Heart left ventricle (tissue), 16 donors: ENCODE results near the gene HDAC5. TPM values are rescaled to one million over a fixed set of nuclear protein-coding genes. Genes with fewer than 3 reads are reported as not detected.

Experiments used
- ATAC-seq, 4 donors: fragments of 200-7000 bp; cut with Tn5 transposase; one replicate each; pipeline ENCODE4 v1.9.1; 2020 to 2022; ENCODE audit warnings: moderate library complexity in 4 of 4, mild to moderate bottlenecking in 3 of 4, moderate number of reproducible peaks in 1 of 4
- DNase-seq, 5 donors: peaks; one replicate each; pipeline ENCODE4 v3.0.0-alpha.2; 2020
- H3K27ac ChIP-seq, 12 donors: fragments of 200-600 bp; sonication (generic) in 4 of 12; one replicate each; pipeline versions ENCODE4 v1.5.0 to v1.8.0; 2016 to 2022; ENCODE audit warnings: mild to moderate bottlenecking in 2 of 12
- H3K27me3 ChIP-seq, 9 donors: fragments of 200-600 bp; sonication (generic) in 2 of 9; one replicate each; pipeline versions ENCODE4 v1.5.1 to v1.8.0; 2016 to 2022; ENCODE audit warnings: mild to moderate bottlenecking in 3 of 9
- H3K36me3 ChIP-seq, 9 donors: fragments of 200-600 bp; sonication (generic) in 2 of 9; one replicate each; pipeline versions ENCODE4 v1.5.0 to v1.8.0; 2018 to 2022; ENCODE audit warnings: mild to moderate bottlenecking in 2 of 9
- H3K4me1 ChIP-seq, 12 donors: fragments of 200-600 bp; sonication (generic) in 4 of 12; one replicate each; pipeline versions ENCODE4 v1.5.0 to v1.8.0; 2016 to 2022; ENCODE audit warnings: mild to moderate bottlenecking in 3 of 12
- H3K4me3 ChIP-seq, 12 donors: fragments of 200-600 bp; sonication (generic) in 4 of 12; one replicate each; pipeline versions ENCODE4 v1.5.0 to v1.8.0; 2017 to 2022; ENCODE audit warnings: mild to moderate bottlenecking in 9 of 12, moderate library complexity in 4 of 12
- H3K9me3 ChIP-seq, 12 donors: fragments of 200-600 bp; sonication (generic) in 4 of 12; one replicate each; pipeline versions ENCODE4 v1.5.0 to v1.8.0; 2016 to 2022; ENCODE audit warnings: mild to moderate bottlenecking in 1 of 12
- CTCF ChIP-seq, 12 donors: fragments of 200-600 bp; sonication (generic) in 4 of 12; IDR thresholded peaks; one replicate each; pipeline versions ENCODE4 v1.5.0 to v1.8.0; 2018 to 2022; ENCODE audit warnings: antibody characterized with exemption in 12 of 12, mild to moderate bottlenecking in 5 of 12
- POLR2A ChIP-seq, 2 donors: fragments of 450-650 bp; IDR thresholded peaks; one replicate each; pipeline ENCODE4 v1.6.1; 2017; ENCODE audit warnings: antibody characterized with exemption in 2 of 2, mild to moderate bottlenecking in 2 of 2, moderate library complexity in 2 of 2
- WGBS, 4 donors: extraction: QIAGEN DNeasy Blood & Tissue Kit in 2 of 4; methylation state at CpG; one replicate each; pipeline versions ENCODE4 v1.1.5 to v1.1.7; 2013 to 2018; 5-methylcytosine and 5-hydroxymethylcytosine counted together
- intact Hi-C, 10 donors: fragments of 100-400 bp; cut with DNase I; formaldehyde crosslinking; loops; one replicate each; pipeline versions ENCODE4 v1.11.1 to v1.14.2; 2022
- long read RNA-seq, 3 donors: library from polyadenylated mRNA; unstranded; transcript quantifications; one replicate each; pipeline ENCODE4 v2.0.0, GENCODE V29; 2020 to 2021
- polyA plus RNA-seq, 2 donors: library from polyadenylated mRNA; stranded (reverse); fragments of 200-250 nt; gene quantifications; one replicate each; pipeline ENCODE4 v1.2.3, GENCODE V29; 2013
- total RNA-seq, 9 donors: library from RNA; depleted of rRNA in 2 of 9; stranded (reverse); fragments of >200 nt in 2 of 9; fragmentation: NEBNext Ultra II Directional in 3 of 9; extraction: Animal tissue kit (Norgen Biotek cat#: 25700) in 3 of 9; gene quantifications; one replicate each; pipeline versions ENCODE4 v1.1.0 to v1.2.4, GENCODE V29; 2016 to 2023
- donor health status: ischemic (EF 13 %, LVEDD 7.1; RV severe dilation, severe dysfunction).
- donor health status: healthy with polysubstance abuse.
- donor health status: DM: no; HTN: yes; CAD: no.
- donor health status: DM: no; HTN: no; CAD: no.
- donor health status: ischemic (EF 25% LVEDD 6.9; RV normal size, moderate dysfunction).
- donor health status: ischemic (EF 25% LVEDD 5.7; RV mildly dilated, moderate dysfunction).
- donor health status: healthy.
- donor health status: DM: yes; HTN: yes; CAD: no.
- donor health status: ischemic (EF 35%, LVEDD 5.7; RV mildly dilated, moderate dysfunction).
- donor health status: nonischemic (EF 11% LVEDD 7.7; RV severe dilation, severe dysfunction).
- donor health status: DM: yes; HTN: yes; CAD: no.
- donor health status: PGD.
- donor health status: ischemic (EF 29% LVEDD 5.4; RV normal size, mild dysfunction).
- donor health status: nonischemic (EF 23%, LVEDD 6.1; RV moderate dilation, normal function).

Gene HDAC5
- 100 to 1,000 TPM in 2 of 9 donors, 10 to 100 TPM in 7; 54.6 to 283 (median 70.1) TPM for total RNA-seq
- 10 to 100 TPM; 64.2 to 91.0 TPM for polyA plus RNA-seq
- long read RNA-seq, donor 1, full-length matches to known transcripts: 20 of 309 reads
- long read RNA-seq, donor 1, partial matches to known transcripts: 235 of 309 reads
- long read RNA-seq, donor 1, other reads (novel, unspliced or antisense): 54 of 309 reads
- long read RNA-seq, donor 2, full-length matches to known transcripts: 36 of 387 reads
- long read RNA-seq, donor 2, partial matches to known transcripts: 269 of 387 reads
- long read RNA-seq, donor 2, other reads (novel, unspliced or antisense): 82 of 387 reads
- long read RNA-seq, donor 3, full-length matches to known transcripts: 14 of 265 reads
- long read RNA-seq, donor 3, partial matches to known transcripts: 202 of 265 reads
- long read RNA-seq, donor 3, other reads (novel, unspliced or antisense): 49 of 265 reads

DNA sequence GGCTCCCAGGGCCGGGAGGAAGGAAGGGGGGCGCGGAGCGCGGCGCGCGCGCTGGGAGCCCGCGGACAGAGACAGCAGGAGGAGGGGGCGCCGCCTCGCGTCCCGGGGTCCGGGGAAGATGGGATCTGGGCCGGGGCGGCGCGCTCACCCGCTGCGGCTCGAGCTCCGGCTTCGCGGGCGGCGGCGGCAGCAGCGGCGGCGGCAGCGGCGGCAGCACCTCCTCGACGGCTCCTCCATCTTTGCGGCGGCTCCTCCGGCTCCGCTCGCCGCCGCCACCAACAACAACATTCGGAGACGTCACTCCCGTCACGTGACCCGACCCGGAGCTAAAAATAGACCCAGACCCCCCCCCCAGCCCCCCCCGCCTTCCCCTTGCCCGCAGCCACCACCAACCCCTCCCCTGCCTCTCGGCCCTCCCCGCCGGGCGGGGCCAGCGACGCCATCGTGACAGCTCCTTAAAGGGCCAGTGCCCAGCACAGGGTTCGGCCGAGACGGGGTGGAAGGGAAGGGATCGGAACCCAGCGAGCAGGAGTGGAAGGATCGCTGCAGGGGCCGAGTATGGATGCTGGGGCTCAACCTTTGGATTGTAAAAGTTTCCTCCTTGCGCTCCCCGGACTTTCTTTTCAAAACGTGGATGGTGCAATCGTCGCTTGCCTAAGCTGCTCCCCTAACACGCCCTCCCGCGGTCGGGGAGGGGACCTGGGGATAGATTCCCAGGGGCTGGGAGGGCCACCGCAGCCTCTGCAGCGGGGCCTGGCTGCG lies at the start of gene HDAC5:
Gene HDAC5, minus strand, starts transcription at position 286 of the 762 bp plus-strand sequence. CDS start 6,126 bp downstream, outside the sequence.
- no peaks in the 10 kb centered on the region for H3K9me3 ChIP-seq
- peak within 1 kb of the TSS; percentile 88 to 99 (median 94) for H3K27ac ChIP-seq
- H3K4me3 ChIP-seq: peak within 1 kb of the TSS; percentile 86 to 100 (median 99)
- WGBS, 4 donors: 0 to 1% (median 1%) methylated on average over 17 to 78 of the region's 78 CpGs
- peaks cover 0 to 2% (median 0%) of the 10 kb centered on the region in 9 donors for H3K36me3 ChIP-seq
- intact Hi-C loops: loop anchor here in 3 of 10 donors (1.0 to 10.0 kb wide), 4 partner anchors 17 to 57 kb away; partner anchors contain the start of genes G6PC3 (in 2 of the 3), HROB (in 1 of the 3) and LSM12 (in 1 of the 3)
- peaks cover 0 to 55% (median 39%) of the 10 kb centered on the region in 12 donors for H3K4me1 ChIP-seq
- ATAC-seq (peak; percentile 98 to 99 (median 98)), DNase-seq (peak; percentile 97 to 98 (median 98))
- H3K27me3 ChIP-seq: no peaks in the 10 kb centered on the region
- TF ChIP-seq POLR2A (IDR thresholded peaks at IDR 0.05) (peak; percentile 79 to 90), CTCF (IDR thresholded peaks at IDR 0.05) (peak; percentile 46 to 85 (median 64))

DNA sequence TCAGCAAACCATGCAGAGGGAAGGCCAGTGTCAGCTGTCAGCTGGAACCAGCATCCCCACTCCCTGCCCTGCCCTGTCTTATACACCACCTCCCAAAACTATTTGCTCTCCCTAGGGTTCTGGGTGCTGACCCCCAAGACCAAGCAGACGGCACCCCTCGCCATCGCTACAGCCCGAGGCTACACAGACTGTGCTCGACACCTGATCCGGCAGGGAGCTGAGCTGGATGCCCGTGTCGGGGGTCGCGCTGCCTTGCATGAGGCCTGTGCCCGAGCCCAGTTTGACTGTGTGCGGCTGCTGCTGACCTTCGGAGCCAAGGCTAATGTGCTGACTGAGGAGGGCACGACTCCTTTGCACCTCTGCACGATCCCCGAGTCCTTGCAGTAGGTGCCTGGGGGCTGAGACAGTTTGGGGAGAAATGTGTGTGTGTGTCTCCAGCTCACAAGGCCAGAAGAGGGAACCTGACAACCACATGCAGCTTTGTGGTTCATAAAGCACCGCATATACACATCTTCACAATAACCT lies 48.6 kb upstream of the HDAC5 start:
- ATAC-seq: no peak
- Histone ChIP-seq H3K27ac (peak overlapping the region in 4 of 12 donors; percentile 85 to 94 (median 92)), H3K27me3 (no peaks in the 10 kb centered on the region), H3K4me3 (peak overlapping the region in 2 of 12 donors; percentile 50 to 59), H3K36me3 (peaks cover 0 to 33% (median 20%) of the 10 kb centered on the region in 9 donors), H3K9me3 (no peaks in the 10 kb centered on the region), H3K4me1 (peaks cover 0 to 32% (median 9%) of the 10 kb centered on the region in 12 donors)
- DNase-seq: no peak
- intact Hi-C loops: loop anchor here in 2 of 10 donors (5.0 kb wide), 1 partner anchor 230 kb away; the partner anchor contains the start of gene PPY (in 2 of the 2)
- TF ChIP-seq POLR2A (IDR thresholded peaks at IDR 0.05) (no peak), CTCF (IDR thresholded peaks at IDR 0.05) (no peak)
- WGBS, 4 donors: 71 to 80% (median 78%) methylated on average over 17 of the region's 17 CpGs

DNA sequence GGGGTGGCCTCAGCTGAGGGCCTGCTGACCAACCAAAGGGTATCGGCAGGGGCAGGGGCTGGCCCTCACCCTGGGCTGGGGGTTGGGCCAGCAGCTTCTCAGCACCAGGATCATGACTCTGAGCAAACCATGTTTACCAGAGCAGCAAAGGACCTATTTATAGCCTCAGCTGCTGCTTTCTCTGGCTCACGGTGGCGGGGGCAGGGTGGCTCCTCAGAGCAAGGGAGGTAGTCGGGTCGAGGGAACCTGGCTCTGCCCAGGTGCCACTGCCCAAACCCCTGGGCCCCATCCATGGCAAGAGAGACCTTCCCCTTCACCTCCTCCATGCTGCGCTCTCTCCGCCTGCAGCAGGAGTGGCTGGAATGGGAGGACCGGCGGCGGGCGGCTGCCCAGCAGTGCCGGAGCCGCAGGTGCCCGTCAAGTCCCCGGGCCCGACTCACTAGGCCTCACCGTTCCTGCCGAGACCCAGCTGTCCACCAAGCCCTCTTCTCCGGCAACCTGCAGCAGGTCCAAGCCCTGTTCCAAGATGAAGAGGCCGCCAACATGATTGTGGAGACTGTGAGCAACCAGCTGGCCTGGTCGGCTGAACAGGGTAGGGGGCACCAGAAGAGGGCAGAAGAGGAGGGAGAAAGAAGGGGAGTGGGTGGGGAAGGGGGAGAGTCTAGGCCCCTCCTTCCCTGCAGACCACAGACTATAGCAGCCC lies 47.2 kb upstream of the HDAC5 start, which contains the start of gene ASB16:
Gene ASB16, plus strand, starts transcription at position 206 of the 703 bp plus-strand sequence. Its CDS starts 86 bp downstream, at position 292.
- DNase-seq (peak in 4 of 5 donors; percentile 52 to 80 (median 72)), ATAC-seq (peak; percentile 60 to 89 (median 82))
- Histone ChIP-seq H3K36me3 (peaks cover 0 to 20% (median 7%) of the 10 kb centered on the region in 9 donors), H3K9me3 (no peaks in the 10 kb centered on the region), H3K4me1 (peaks cover 0 to 32% (median 9%) of the 10 kb centered on the region in 12 donors), H3K27ac (peak within 1 kb of the TSS; percentile 63 to 97 (median 90)), H3K27me3 (no peaks in the 10 kb centered on the region), H3K4me3 (peak within 1 kb of the TSS; percentile 22 to 59 (median 47))
- TF ChIP-seq CTCF (IDR thresholded peaks at IDR 0.05): peak in 3 of 12 donors; percentile 7 to 19 (median 17)
- peak in 1 of 2 donors; percentile 52 for TF ChIP-seq POLR2A (IDR thresholded peaks at IDR 0.05)
- intact Hi-C loops: loop anchor here in 2 of 10 donors (5.0 kb wide), 1 partner anchor 228 kb away; the partner anchor contains the start of gene PPY (in 2 of the 2)
- WGBS, 4 donors: 19 to 25% (median 23%) methylated on average over 15 to 21 of the region's 21 CpGs
